Fibroblast of villous mesenchyme (primary cell): ENCODE results near the gene VPS26B. TPM values are rescaled to one million over a fixed set of nuclear protein-coding genes. Genes with fewer than 3 reads are reported as not detected.
A peak's percentile ranks its signal among the peaks of the same experiment; 100 is the strongest.

ENCODE experiments used
- DNase-seq: peaks from one replicate; pipeline ENCODE4 v3.0.0-alpha.2; 2010; ENCODE audit warnings: low read depth
- H3K4me3 ChIP-seq: 2 replicates; pipeline ENCODE4 v1.5.1; 2011; ENCODE audit warnings: low read depth, mild to moderate bottlenecking, low read length
- total RNA-seq: library from RNA; depleted of rRNA; stranded (reverse); fragments of >200 nt; gene quantifications from 2 replicates; pipeline ENCODE4 v1.2.3, GENCODE V29; 2012
- TF ChIP-seq, protein P1 (sequence below): IDR thresholded peaks from 2 replicates; pipeline ENCODE4 v1.5.1; 2012; ENCODE audit warnings: low read depth, mild to moderate bottlenecking, low read length; ENCODE audit not compliant: insufficient read depth

The VPS26B gene
- total RNA-seq, 1 donor: 41.5 TPM

DNA sequence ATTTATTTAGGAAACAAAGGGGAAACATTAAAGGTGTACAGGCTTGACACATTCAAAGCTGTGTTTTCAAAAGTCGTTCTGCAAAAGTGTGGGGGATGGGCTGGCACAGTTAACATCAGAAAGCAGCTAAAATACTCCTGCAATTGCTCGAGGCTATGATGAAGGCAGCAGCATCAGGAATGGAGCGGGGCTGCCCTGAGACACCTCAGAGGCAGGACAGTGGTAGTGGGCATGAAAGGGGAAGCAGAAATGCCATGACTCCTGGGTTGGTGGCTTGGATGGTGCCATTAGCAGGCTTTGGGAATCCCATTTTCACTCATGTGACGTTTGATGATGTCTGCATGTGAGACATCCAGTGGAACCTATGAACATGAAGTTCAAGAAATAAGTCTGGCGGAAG, 1.4 kb upstream of the VPS26B start:
- TF ChIP-seq, protein P1, sequence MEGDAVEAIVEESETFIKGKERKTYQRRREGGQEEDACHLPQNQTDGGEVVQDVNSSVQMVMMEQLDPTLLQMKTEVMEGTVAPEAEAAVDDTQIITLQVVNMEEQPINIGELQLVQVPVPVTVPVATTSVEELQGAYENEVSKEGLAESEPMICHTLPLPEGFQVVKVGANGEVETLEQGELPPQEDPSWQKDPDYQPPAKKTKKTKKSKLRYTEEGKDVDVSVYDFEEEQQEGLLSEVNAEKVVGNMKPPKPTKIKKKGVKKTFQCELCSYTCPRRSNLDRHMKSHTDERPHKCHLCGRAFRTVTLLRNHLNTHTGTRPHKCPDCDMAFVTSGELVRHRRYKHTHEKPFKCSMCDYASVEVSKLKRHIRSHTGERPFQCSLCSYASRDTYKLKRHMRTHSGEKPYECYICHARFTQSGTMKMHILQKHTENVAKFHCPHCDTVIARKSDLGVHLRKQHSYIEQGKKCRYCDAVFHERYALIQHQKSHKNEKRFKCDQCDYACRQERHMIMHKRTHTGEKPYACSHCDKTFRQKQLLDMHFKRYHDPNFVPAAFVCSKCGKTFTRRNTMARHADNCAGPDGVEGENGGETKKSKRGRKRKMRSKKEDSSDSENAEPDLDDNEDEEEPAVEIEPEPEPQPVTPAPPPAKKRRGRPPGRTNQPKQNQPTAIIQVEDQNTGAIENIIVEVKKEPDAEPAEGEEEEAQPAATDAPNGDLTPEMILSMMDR: no peak
- peak overlapping the region; percentile 71 for H3K4me3 ChIP-seq
- no peak for DNase-seq

DNA sequence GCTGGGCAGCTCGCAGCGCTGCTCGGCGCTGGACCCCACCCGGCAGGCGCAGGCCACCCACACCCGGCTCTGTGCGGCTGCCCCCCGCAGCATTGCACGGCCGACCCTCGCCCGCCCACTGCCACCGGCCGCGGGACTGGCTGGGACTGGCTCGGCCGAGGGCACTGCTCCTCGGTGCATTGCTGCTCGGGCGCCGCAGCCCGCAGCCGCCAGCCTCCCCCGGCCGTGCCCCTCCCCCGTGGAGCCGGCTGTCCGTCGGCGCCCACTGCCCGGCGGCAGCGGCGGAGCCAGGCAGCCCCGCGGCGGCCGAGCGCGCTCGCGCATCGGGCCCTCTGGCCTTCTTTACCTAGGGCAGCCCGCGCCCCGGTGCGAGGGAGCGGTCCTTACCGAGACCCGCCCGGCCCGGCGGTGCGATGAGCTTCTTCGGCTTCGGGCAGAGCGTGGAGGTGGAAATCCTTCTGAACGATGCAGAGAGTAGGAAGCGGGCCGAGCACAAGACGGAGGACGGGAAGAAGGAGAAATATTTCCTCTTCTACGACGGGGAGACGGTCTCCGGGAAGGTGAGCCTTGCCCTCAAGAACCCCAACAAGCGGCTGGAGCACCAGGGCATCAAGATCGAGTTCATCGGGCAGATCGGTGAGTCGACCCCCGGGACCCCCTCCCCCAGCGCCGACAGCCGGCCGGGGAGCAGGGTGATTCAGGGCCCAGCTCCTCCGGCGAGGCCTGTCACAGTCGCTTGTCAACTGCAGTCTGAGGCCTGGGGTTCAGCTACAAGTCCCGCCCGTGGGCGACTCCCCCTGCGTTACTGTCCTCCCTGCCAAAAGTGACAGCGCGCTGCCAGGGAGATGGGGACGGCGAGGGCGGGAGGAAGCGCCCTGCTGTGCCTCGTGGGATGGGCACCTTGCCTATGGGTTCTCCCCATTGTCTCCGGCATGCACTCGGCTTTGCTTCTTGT, 516 bp downstream of the VPS26B start:
- peak overlapping the region; percentile 71 for H3K4me3 ChIP-seq
- peak; percentile 35 for DNase-seq
- TF ChIP-seq, protein P1: no peak

DNA sequence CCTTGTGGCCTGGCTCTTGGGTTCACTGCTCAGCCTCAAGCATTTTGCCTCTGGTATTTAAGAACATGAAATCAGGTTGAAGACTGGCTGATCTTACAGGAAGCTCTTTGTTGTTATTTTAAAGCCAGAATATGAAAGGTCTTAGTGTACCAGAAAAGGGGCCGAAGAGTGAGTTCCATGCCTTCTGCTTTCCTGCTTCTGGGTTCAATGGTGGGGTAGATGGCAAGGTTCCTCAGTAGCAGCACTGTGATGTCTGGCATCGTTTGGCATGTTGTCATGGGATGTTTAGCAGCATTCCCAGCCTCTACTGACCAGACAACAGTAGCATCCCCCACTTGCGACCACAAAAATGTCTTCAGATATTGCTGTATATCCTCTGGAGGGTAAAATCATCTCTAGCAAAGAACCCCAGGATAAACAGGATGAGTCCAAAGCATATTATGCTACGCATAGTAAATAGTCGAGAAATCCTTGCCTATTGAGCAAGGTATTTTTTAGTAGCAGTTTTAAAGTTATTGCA, 2.4 kb downstream of the VPS26B start:
- DNase-seq: peak; percentile 50
- TF ChIP-seq, protein P1: no peak
- H3K4me3 ChIP-seq: peak overlapping the region; percentile 71

DNA sequence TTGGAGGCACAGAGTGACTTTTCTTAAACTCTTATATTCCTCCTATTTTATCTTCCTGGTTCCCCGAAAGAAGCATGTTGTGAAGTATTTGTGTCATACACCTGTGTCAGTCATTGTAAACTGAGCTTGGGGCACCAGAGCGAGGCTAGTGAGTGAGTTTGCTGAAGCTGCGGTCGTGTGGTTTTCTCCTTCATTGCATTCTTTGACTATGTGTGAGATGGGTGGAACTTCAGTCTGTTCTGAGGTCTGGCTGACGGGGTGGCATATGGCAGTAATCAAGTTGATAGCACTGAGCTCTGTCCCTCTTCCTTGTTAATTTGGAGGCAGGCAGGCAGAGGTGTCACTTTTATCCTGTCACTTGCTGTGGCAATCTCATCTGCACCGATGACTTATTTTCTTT, 4.2 kb downstream of the VPS26B start:
- H3K4me3 ChIP-seq: no peak overlapping the region
- no peak for DNase-seq
- TF ChIP-seq, protein P1: no peak

DNA sequence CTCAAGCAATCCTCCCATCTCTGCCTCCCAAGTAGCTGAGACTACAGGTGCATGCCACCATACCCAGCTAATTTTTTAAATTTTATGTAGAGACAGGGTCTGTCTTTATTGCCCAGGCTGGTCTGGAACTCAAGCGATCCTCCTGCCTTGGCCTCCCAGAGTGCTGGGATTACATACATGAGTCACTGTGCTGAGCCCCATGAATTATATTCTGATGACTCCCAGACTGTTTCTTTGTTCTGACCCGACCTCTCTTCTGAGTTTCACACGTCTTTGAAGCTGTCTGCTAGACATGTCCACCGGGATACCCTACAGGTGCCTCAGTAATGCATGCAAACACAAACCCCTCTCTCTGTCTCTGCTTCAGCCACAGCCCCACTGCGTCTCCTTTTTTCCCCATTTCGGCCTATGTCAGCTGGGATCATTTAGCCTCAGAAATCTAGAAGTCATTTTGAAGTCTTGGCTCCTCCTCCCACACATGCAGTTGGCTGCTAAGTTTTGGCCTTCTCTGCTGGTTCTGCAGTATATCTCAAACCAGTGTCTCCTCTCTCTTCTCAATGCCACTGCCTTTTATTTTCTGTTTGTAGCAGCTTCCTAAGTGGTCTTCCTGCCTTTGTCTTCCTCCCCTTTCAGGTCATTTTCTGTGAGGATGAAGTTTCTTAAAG, 4.8 kb downstream of the VPS26B start:
- TF ChIP-seq, protein P1: no peak
- no peak for DNase-seq
- H3K4me3 ChIP-seq: no peak overlapping the region

DNA sequence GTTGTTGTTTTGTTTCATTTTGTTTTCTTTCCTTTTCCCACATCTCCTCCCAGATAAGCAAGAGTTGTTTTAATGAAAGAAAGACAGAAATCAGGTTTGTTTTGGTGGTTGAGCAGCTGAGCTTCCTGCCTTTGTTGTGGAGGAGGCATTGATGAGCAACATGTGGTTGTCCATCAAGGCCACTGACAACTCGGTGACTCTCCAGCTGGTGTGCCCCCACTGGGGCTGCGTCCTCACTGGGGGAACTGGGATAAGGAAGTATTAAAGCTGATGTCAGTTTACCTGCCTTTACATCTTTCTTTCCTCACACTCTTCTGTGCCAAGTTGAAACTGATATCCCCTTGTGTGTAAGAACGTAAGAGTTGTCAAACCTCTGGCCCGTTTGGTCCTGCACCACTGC, 5.9 kb downstream of the VPS26B start:
- no peak overlapping the region for H3K4me3 ChIP-seq
- DNase-seq: no peak
- TF ChIP-seq, protein P1: no peak
